Subcutaneous preadipocyte (primary cell): Measurements from ENCODE around the gene BBX. TPM values are rescaled to one million over a fixed set of nuclear protein-coding genes. Genes with fewer than 3 reads are reported as not detected.

Experiments used
- total RNA-seq: library from RNA; depleted of rRNA; stranded (reverse); fragments of >200 nt; gene quantifications from 2 replicates; pipeline ENCODE4 v1.2.3, GENCODE V29; 2012

Gene BBX
- total RNA-seq = 47.8 and 62.4 TPM in 2 replicates

GRCh38 chr3:107522510-107523288 is at the start of gene BBX:
Gene BBX, plus strand, starts transcription at chr3:107522962. Its CDS starts 187,499 bp downstream, at chr3:107710461.

Other genes starting within 250 kb of the BBX start
- not detected in 2 replicates for gene CCDC54, start 145.5 kb upstream of the BBX start, total RNA-seq